HG03342 (cell line): ENCODE results near the gene SIAE.

Experiments
- ATAC-seq: cut with Tn5 transposase; IDR thresholded peaks from one replicate; pipeline ENCODE4 v1.9.1; 2021; ENCODE audit warnings: mild to moderate bottlenecking, moderate library complexity; ENCODE audit not compliant: unreplicated experiment

The SIAE gene

GRCh38 chr11:124673333-124674167 lies at the start of gene SIAE, which contains the start of gene SPA17:
Gene SIAE, minus strand, starts transcription at chr11:124673739. Its CDS starts 31 bp downstream, at chr11:124673708.
Gene SPA17, plus strand, starts transcription at chr11:124673904. Its CDS starts 1,361 bp downstream, at chr11:124675265.
- peak; percentile 86 for ATAC-seq

- ATAC-seq, result no peak
Measured at GRCh38 chr11:124722176-124722575, 48.6 kb upstream of the SIAE start.

- no peak for ATAC-seq
Measured at GRCh38 chr11:124719534-124719933, 46.0 kb upstream of the SIAE start.

- no peak for ATAC-seq
Measured at GRCh38 chr11:124718801-124719200, 45.3 kb upstream of the SIAE start.

GRCh38 chr11:124717786-124718651 lies 44.5 kb upstream of the SIAE start:
- no peak for ATAC-seq

GRCh38 chr11:124717421-124717785 lies 43.9 kb upstream of the SIAE start:
- ATAC-seq, result no peak

- ATAC-seq, result no peak
Measured at GRCh38 chr11:124716591-124716990, 43.1 kb upstream of the SIAE start.

GRCh38 chr11:124712392-124712791 lies 38.9 kb upstream of the SIAE start:
- no peak for ATAC-seq

- ATAC-seq, result no peak
Measured at GRCh38 chr11:124707829-124708228, 34.3 kb upstream of the SIAE start.

GRCh38 chr11:124700028-124700427 lies 26.5 kb upstream of the SIAE start:
- ATAC-seq, result no peak

- ATAC-seq, result no peak
Measured at GRCh38 chr11:124699547-124699946, 26.0 kb upstream of the SIAE start.

- ATAC-seq, result no peak
Measured at GRCh38 chr11:124693142-124693541, 19.6 kb upstream of the SIAE start.

GRCh38 chr11:124682443-124682842 lies 8.9 kb upstream of the SIAE start:
- ATAC-seq, result no peak

GRCh38 chr11:124681421-124681820 lies 7.9 kb upstream of the SIAE start:
- no peak for ATAC-seq

- no peak for ATAC-seq
Measured at GRCh38 chr11:124678416-124678815, 4.9 kb upstream of the SIAE start.

- no peak for ATAC-seq
Measured at GRCh38 chr11:124676386-124676785, 2.8 kb upstream of the SIAE start.

- no peak for ATAC-seq
Measured at GRCh38 chr11:124674571-124674970, 1.0 kb upstream of the SIAE start.

GRCh38 chr11:124674168-124674517 lies 604 bp upstream of the SIAE start:
- no peak for ATAC-seq

- ATAC-seq, result no peak
Measured at GRCh38 chr11:124672536-124673215, 863 bp downstream of the SIAE start.

- no peak for ATAC-seq
Measured at GRCh38 chr11:124670732-124671131, 2.8 kb downstream of the SIAE start.

GRCh38 chr11:124669193-124669592 lies 4.3 kb downstream of the SIAE start:
- no peak for ATAC-seq
